GM12878 (cell line): ENCODE results near the gene ELL2.

Source experiments
- CTCF ChIP-seq, 3 experiments: IDR thresholded peaks in 2 of 3; conservative IDR thresholded peaks in 1 of 3; 2 replicates each; pipeline ENCODE4 v1.5.1; 2011; ENCODE audit warnings: low read depth in 3 of 3, low read length in 3 of 3, mild to moderate bottlenecking in 3 of 3, control low read depth in 2 of 3, moderate library complexity in 2 of 3, inconsistent platforms in 1 of 3, mixed read lengths in 1 of 3; ENCODE audit not compliant: control insufficient read depth in 2 of 3, insufficient read depth in 1 of 3; ENCODE audit errors: extremely low read depth in 1 of 3
- RAD21 ChIP-seq: IDR thresholded peaks from 2 replicates; pipeline ENCODE4 v1.6.1; 2011; ENCODE audit warnings: mild to moderate bottlenecking, low read depth, low read length, moderate library complexity; ENCODE audit not compliant: insufficient read depth

DNA sequence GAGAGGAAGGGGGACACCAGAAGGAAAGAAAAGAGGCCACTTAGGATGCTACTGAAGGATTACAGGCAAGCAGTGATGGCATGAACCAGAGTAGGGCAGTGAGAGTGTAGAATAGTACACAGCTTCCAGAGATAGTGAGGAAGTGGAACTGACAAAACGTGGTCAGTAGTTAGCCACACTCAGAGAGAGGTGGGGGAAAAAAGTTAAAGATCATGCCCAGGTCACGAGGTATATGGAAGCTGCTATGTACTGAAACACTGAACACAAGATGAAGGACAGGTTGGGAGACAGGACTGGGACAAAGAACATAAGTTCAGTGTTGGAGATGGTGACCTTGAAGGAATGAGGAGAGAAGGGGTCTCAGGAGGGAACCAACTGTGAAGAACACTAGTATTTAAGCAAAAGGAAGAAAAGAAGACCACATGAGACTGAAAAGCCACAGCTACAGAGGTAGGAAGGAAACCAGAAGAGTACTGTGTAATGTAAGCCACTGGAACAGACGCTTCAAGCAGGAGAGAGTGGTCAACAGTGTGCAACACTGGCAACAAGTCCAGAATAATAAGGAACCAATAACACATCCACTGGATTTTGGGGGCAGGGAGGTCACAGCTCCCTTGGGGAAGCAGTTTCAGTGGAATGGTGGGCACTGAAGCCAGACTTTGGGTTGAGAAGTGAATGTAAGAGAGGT lies 45.5 kb downstream of the ELL2 start:
- TF ChIP-seq RAD21: no peak
- no peak for TF ChIP-seq CTCF (IDR thresholded peaks at IDR 0.05 in 2 of 3, conservative IDR thresholded peaks at IDR 0.05 in 1 of 3; ENCODE audit: control insufficient read depth in 2 of 3, extremely low read depth in 1 of 3, insufficient read depth in 1 of 3, low read depth in 3 of 3, low read length in 3 of 3)
